PC-3 (cell line): ENCODE measurements around the gene THRA. TPM values are rescaled to one million over a fixed set of nuclear protein-coding genes. Genes with fewer than 3 reads are reported as not detected.

Source experiments
- ATAC-seq: fragments of 200-7000 bp; cut with Tn5 transposase; 2 replicates; pipeline ENCODE4 v1.9.1; 2020; ENCODE audit warnings: mild to moderate bottlenecking, moderate library complexity
- Bru-seq: library from RNA; stranded (reverse); fragments of 400-500 nt; gene quantifications from one replicate; lab custom pipeline; 2021; lab: Mats Ljungman, UMichigan
- BruChase-seq, 2 experiments: library from RNA; stranded (reverse); fragments of 400-500 nt; gene quantifications; one replicate each; lab custom pipeline; 2021; lab: Mats Ljungman, UMichigan
- BruUV-seq: library from RNA; stranded (reverse); fragments of 400-500 nt; replicated peaks from 2 replicates; lab custom pipeline; 2021; lab: Mats Ljungman, UMichigan
- CTCF ChIA-PET: fragments of 300-600 bp; sonication (Branson Sonifier 250); formaldehyde crosslinking; loops from one replicate; lab custom pipeline; 2022; ENCODE audit warnings: antibody characterized with exemption; lab: Charles Lee
- POLR2A ChIA-PET: fragments of 300-600 bp; sonication (Branson Sonifier 250); formaldehyde crosslinking; loops from one replicate; lab custom pipeline; 2022; ENCODE audit warnings: antibody characterized with exemption; ENCODE audit not compliant: unreplicated experiment; lab: Charles Lee
- DNase-seq: peaks from one replicate; pipeline ENCODE4 v3.0.0-alpha.2; 2015
- H2AFZ ChIP-seq: fragments of 300-600 bp; sonication (generic); 2 replicates; pipeline ENCODE4 v1.6.0; 2016; ENCODE audit warnings: antibody characterized with exemption, low read length
- H3F3A ChIP-seq: fragments of 300-600 bp; sonication (generic); one replicate; pipeline ENCODE4 v1.6.0; 2017; ENCODE audit warnings: antibody characterized with exemption, low read length, control low read depth, mild to moderate bottlenecking; ENCODE audit not compliant: unreplicated experiment
- H3K27ac ChIP-seq: fragments of 300-600 bp; sonication (generic); 2 replicates; pipeline ENCODE4 v1.5.1; 2016; ENCODE audit warnings: mild to moderate bottlenecking, low read length
- H3K27me3 ChIP-seq: fragments of 300-600 bp; sonication (generic); 2 replicates; pipeline ENCODE4 v1.6.1; 2016; ENCODE audit warnings: low read length, mixed read lengths
- H3K36me3 ChIP-seq: fragments of 300-600 bp; sonication (generic); 2 replicates; pipeline ENCODE4 v1.6.1; 2016; ENCODE audit warnings: low read depth, mixed run types, low read length, mixed read lengths
- H3K4me1 ChIP-seq: fragments of 300-600 bp; sonication (generic); 2 replicates; pipeline ENCODE4 v1.5.1; 2016; ENCODE audit warnings: low read length; ENCODE audit not compliant: insufficient read depth
- H3K4me2 ChIP-seq: fragments of 300-600 bp; sonication (generic); 2 replicates; pipeline ENCODE4 v1.6.0; 2016; ENCODE audit warnings: low read length
- H3K4me3 ChIP-seq: fragments of 300-600 bp; sonication (generic); 2 replicates; pipeline ENCODE4 v1.5.1; 2016; ENCODE audit warnings: mild to moderate bottlenecking, low read length, mixed read lengths
- H3K79me2 ChIP-seq: fragments of 300-600 bp; sonication (generic); 2 replicates; pipeline ENCODE4 v1.6.1; 2017; ENCODE audit warnings: low read length, mixed read lengths
- H3K9ac ChIP-seq: fragments of 300-600 bp; sonication (generic); 2 replicates; pipeline ENCODE4 v1.6.0; 2016; ENCODE audit warnings: mild to moderate bottlenecking, low read length
- H3K9me2 ChIP-seq: fragments of 300-600 bp; sonication (generic); replicated peaks from 2 replicates; pipeline ENCODE4 v1.6.1; 2016; ENCODE audit warnings: mixed run types, low read length, mixed read lengths
- H3K9me3 ChIP-seq: fragments of 300-600 bp; sonication (generic); 2 replicates; pipeline ENCODE4 v1.6.1; 2016; ENCODE audit warnings: low read length, mixed read lengths
- H4K20me1 ChIP-seq: fragments of 300-600 bp; sonication (generic); 2 replicates; pipeline ENCODE4 v1.6.1; 2016; ENCODE audit warnings: low read length, mixed read lengths
- CTCF ChIP-seq: fragments of 300-600 bp; sonication (generic); conservative IDR thresholded peaks from 2 replicates; pipeline ENCODE4 v1.5.1; 2017; ENCODE audit warnings: antibody characterized with exemption, low read depth, mild to moderate bottlenecking, low read length
- EZH2 ChIP-seq: fragments of 300-600 bp; sonication (generic); IDR thresholded peaks from one replicate; pipeline ENCODE4 v1.6.1; 2017; ENCODE audit warnings: antibody characterized with exemption, mild to moderate bottlenecking, low read length; ENCODE audit not compliant: unreplicated experiment
- EZH2phosphoT487 ChIP-seq: fragments of 300-600 bp; sonication (generic); IDR thresholded peaks from 2 replicates; pipeline ENCODE4 v1.6.1; 2018; ENCODE audit warnings: mild to moderate bottlenecking, antibody characterized with exemption, low read length, borderline replicate concordance
- intact Hi-C: fragments of 100-400 bp; cut with micrococcal nuclease; formaldehyde crosslinking; loops from 2 replicates; pipeline ENCODE4 v1.9.0; 2023
- long read RNA-seq: library from polyadenylated mRNA; unstranded; transcript quantifications from one replicate; pipeline ENCODE4 v2.0.0, GENCODE V29; 2021; ENCODE audit not compliant: unreplicated experiment
- total RNA-seq: library from RNA; depleted of rRNA; stranded (reverse); fragments of >200 nt; gene quantifications from 2 replicates; pipeline ENCODE4 v1.2.3, GENCODE V29; 2014; rRNA removed

THRA gene, protein sequence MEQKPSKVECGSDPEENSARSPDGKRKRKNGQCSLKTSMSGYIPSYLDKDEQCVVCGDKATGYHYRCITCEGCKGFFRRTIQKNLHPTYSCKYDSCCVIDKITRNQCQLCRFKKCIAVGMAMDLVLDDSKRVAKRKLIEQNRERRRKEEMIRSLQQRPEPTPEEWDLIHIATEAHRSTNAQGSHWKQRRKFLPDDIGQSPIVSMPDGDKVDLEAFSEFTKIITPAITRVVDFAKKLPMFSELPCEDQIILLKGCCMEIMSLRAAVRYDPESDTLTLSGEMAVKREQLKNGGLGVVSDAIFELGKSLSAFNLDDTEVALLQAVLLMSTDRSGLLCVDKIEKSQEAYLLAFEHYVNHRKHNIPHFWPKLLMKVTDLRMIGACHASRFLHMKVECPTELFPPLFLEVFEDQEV
- total RNA-seq (6.6 and 11.2 TPM in 2 replicates), Bru-seq, nascent RNA (percentile 43 among the genes with signal in this experiment), BruChase-seq, experiment 1, labeled RNA remaining after a 6-hour chase (percentile 49 among the genes with signal in this experiment), BruChase-seq, experiment 2, labeled RNA remaining after a 2-hour chase (percentile 47 among the genes with signal in this experiment)
- long read RNA-seq, partial matches to known transcripts = 0 of 10 reads
- long read RNA-seq, other reads (novel, unspliced or antisense) = 9 of 10 reads

DNA sequence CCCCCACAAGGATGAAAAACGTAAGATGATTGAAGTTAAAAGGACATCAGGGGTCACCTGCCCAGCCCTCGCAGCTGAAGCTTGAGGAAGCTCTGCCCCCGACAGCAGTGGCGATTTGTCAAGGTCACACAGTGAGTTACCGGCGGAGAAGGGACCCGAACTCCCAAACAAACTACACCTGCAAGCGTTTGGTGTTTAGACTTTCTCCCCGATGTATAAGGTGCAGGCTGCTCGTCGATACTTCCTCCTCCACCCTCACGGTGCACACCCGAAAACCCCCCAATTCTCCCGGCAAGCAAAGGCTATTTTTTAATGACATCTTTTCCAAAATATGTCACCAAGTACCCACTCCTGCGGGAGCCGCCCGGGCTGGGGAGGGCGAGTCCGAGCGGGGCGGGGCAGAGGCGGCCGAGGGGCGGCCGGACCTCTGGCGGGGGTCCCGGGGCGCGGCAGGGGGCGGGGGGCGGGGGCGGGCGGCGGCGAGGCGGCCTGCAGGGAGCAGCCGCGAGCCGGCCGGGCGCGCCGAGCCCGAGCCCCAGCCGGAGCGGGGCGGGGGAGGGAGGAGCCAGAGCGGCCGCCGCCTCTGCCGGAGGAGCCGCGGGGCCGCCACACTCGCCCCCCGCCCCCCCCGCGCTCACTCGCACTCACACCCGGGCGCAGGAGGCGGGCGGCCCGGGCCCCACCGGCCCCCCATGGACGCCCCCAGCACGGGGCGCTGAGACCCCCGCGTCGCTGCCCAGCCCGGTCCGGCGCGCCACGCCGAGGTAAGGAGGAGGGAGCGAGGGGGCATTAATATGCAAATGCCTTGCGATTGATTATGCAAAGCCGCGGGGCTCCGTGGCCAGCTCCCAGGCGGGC, at the start of gene THRA:
TSS of gene THRA (plus strand) at position 637 of the 858 bp plus-strand sequence. CDS start 11,524 bp downstream, outside the sequence.
- no peak within 1 kb of the TSS for H3K27ac ChIP-seq

GRCh38 chr17:40014375-40014980, 48.3 kb upstream of the THRA start:
- no peaks in the 10 kb centered on the region for H3K79me2 ChIP-seq
- no TSS peak for BruUV-seq
- intact Hi-C loops = no loop called here
- no peaks in the 10 kb centered on the region for H3K27me3 ChIP-seq
- H2AFZ ChIP-seq = no peak overlapping the region
- CTCF ChIA-PET = no interaction called here
- no peaks in the 10 kb centered on the region for H3F3A ChIP-seq
- no peaks in the 10 kb centered on the region for H3K36me3 ChIP-seq
- H3K9me3 ChIP-seq = no peaks in the 10 kb centered on the region
- no peak overlapping the region for H3K4me3 ChIP-seq
- no peaks in the 10 kb centered on the region for H4K20me1 ChIP-seq
- no peak overlapping the region for H3K27ac ChIP-seq
- no peak overlapping the region for H3K4me2 ChIP-seq
- TF ChIP-seq CTCF (no peak), EZH2phosphoT487 (no peak), EZH2 (no peak)
- no peak for ATAC-seq
- DNase-seq = no peak
- peak overlapping the region; percentile 14; the same call in 1 of the 2 replicates for H3K9ac ChIP-seq
- POLR2A ChIA-PET = interaction anchor here (0.5 kb wide), 1 partner anchor 177 kb away, joined by 4 read pairs; no protein-coding TSS in a partner anchor
- H3K9me2 ChIP-seq = no peaks in the 10 kb centered on the region
- H3K4me1 ChIP-seq = peaks cover 23% of the 10 kb centered on the region

More for the DNA sequence above, at the start of gene THRA:
- Histone ChIP-seq H3K4me3 (peak within 1 kb of the TSS; percentile 94), H3F3A (no peaks in the 10 kb centered on the region), H3K27me3 (no peaks in the 10 kb centered on the region), H3K4me2 (peak within 1 kb of the TSS; percentile 89), H3K9me2 (no peaks in the 10 kb centered on the region), H2AFZ (peak within 1 kb of the TSS; percentile 93), H4K20me1 (no peaks in the 10 kb centered on the region), H3K9me3 (no peaks in the 10 kb centered on the region), H3K36me3 (no peaks in the 10 kb centered on the region), H3K79me2 (no peaks in the 10 kb centered on the region), H3K4me1 (peaks cover 5% of the 10 kb centered on the region; the same call in 1 of the 2 replicates), H3K9ac (peak within 1 kb of the TSS; percentile 69)
- POLR2A ChIA-PET = no interaction called here
- CTCF ChIA-PET = interaction anchor here (1.0 to 1.2 kb wide), 2 partner anchors 12 to 49 kb away, joined by 3 read pairs; no protein-coding TSS in a partner anchor
- intact Hi-C loops = loop anchor here (2.0 kb wide), 1 partner anchor 48 kb away; no protein-coding TSS in a partner anchor
- ATAC-seq = peak; percentile 83
- no peak for TF ChIP-seq EZH2phosphoT487
- TF ChIP-seq EZH2 = no peak
- no peak for TF ChIP-seq CTCF
- peak; percentile 55 for DNase-seq
- BruUV-seq = no TSS peak
